Renal pelvis (tissue), 4 donors: ENCODE data around the gene NEK10. TPM values are rescaled to one million over a fixed set of nuclear protein-coding genes. Genes with fewer than 3 reads are reported as not detected.

Source experiments
- DNase-seq: peaks from one replicate; pipeline ENCODE4 v3.0.0-alpha.2; 2013
- polyA plus RNA-seq, 3 donors: library from polyadenylated mRNA; unstranded; fragments of 120-200 nt; gene quantifications; one replicate each; pipeline ENCODE4 v1.2.1, GENCODE V29; 2013; ENCODE audit not compliant: insufficient read length in 3 of 3

Gene NEK10
- polyA plus RNA-seq, 3 donors = 1.7 to 2.8 (median 2.2) TPM

- no peak for DNase-seq
Observed at GRCh38 chr3:27184261-27184660, 184.9 kb downstream of the NEK10 start.

- DNase-seq = no peak
Observed at GRCh38 chr3:27176256-27176655, 192.9 kb downstream of the NEK10 start.

- DNase-seq = no peak
Observed at GRCh38 chr3:27174530-27174929, 194.7 kb downstream of the NEK10 start.

GRCh38 chr3:27171113-27171512 lies 198.1 kb downstream of the NEK10 start:
- no peak for DNase-seq

- no peak for DNase-seq
Observed at GRCh38 chr3:27166888-27167287, 202.3 kb downstream of the NEK10 start.

- DNase-seq = no peak
Observed at GRCh38 chr3:27165321-27165721, 203.9 kb downstream of the NEK10 start.

- no peak for DNase-seq
Observed at GRCh38 chr3:27160779-27161287, 208.3 kb downstream of the NEK10 start.

GRCh38 chr3:27160146-27160545 lies 209.0 kb downstream of the NEK10 start:
- no peak for DNase-seq

GRCh38 chr3:27147215-27147614 lies 222.0 kb downstream of the NEK10 start:
- no peak for DNase-seq

- DNase-seq = no peak
Observed at GRCh38 chr3:27146786-27147185, 222.4 kb downstream of the NEK10 start.

GRCh38 chr3:27145719-27146118 lies 223.5 kb downstream of the NEK10 start:
- no peak for DNase-seq

GRCh38 chr3:27141668-27142067 lies 227.5 kb downstream of the NEK10 start:
- DNase-seq = no peak

- DNase-seq = no peak
Observed at GRCh38 chr3:27138562-27138961, 230.6 kb downstream of the NEK10 start.

GRCh38 chr3:27138005-27138404 lies 231.2 kb downstream of the NEK10 start:
- no peak for DNase-seq

GRCh38 chr3:27134171-27134796 lies 234.9 kb downstream of the NEK10 start:
- DNase-seq = peak; percentile 52

GRCh38 chr3:27133060-27133459 lies 236.1 kb downstream of the NEK10 start:
- no peak for DNase-seq

- DNase-seq = no peak
Observed at GRCh38 chr3:27130796-27131195, 238.4 kb downstream of the NEK10 start.

GRCh38 chr3:27127879-27128278 lies 241.3 kb downstream of the NEK10 start:
- DNase-seq = no peak

GRCh38 chr3:27127195-27127594 lies 242.0 kb downstream of the NEK10 start:
- no peak for DNase-seq

GRCh38 chr3:27125821-27126501 lies 243.2 kb downstream of the NEK10 start:
- no peak for DNase-seq

- DNase-seq = no peak
Observed at GRCh38 chr3:27119639-27120038, 249.5 kb downstream of the NEK10 start.

GRCh38 chr3:27115352-27115751 lies 253.8 kb downstream of the NEK10 start:
- DNase-seq = no peak

- no peak for DNase-seq
Observed at GRCh38 chr3:27114684-27115083, 254.5 kb downstream of the NEK10 start.

- DNase-seq = no peak
Observed at GRCh38 chr3:27114129-27114528, 255.1 kb downstream of the NEK10 start.
